Astrocyte (in vitro differentiated cells and primary cell): ENCODE results near the gene SLC6A19.

Experiments
- CTCF ChIP-seq: IDR thresholded peaks from 2 replicates; pipeline ENCODE4 v1.5.1; 2011; ENCODE audit warnings: low read depth, mild to moderate bottlenecking, inconsistent platforms, low read length, moderate library complexity; ENCODE audit not compliant: insufficient read depth
- EZH2 ChIP-seq: IDR thresholded peaks from 2 replicates; pipeline ENCODE4 v1.6.1; 2012; ENCODE audit warnings: mild to moderate bottlenecking, low read length, inconsistent platforms; ENCODE audit not compliant: insufficient read depth

- TF ChIP-seq CTCF (no peak), EZH2 (no peak)
Observed at GRCh38 chr5:1219768-1220100, 18.3 kb downstream of the SLC6A19 start.
